Renal cortical epithelial cell (primary cell): Measurements from ENCODE around the gene GAS6. TPM values are rescaled to one million over a fixed set of nuclear protein-coding genes. Genes with fewer than 3 reads are reported as not detected.
A peak's percentile ranks its signal among the peaks of the same experiment; 100 is the strongest.
"Not testable (repeated sequence)": the region's sequence is repeated elsewhere in the genome, so short reads cannot be mapped to it uniquely, and the experiment has no call there.

Experiments used
- DNase-seq: peaks from one replicate; pipeline ENCODE4 v3.0.0-alpha.2; 2011; ENCODE audit warnings: low read depth
- total RNA-seq: library from RNA; depleted of rRNA; stranded (reverse); fragments of >200 nt; gene quantifications from 2 replicates; pipeline ENCODE4 v1.2.3, GENCODE V29; 2014

GAS6 gene
- total RNA-seq, 1 donor from 2014 or later, result 174 TPM

DNA sequence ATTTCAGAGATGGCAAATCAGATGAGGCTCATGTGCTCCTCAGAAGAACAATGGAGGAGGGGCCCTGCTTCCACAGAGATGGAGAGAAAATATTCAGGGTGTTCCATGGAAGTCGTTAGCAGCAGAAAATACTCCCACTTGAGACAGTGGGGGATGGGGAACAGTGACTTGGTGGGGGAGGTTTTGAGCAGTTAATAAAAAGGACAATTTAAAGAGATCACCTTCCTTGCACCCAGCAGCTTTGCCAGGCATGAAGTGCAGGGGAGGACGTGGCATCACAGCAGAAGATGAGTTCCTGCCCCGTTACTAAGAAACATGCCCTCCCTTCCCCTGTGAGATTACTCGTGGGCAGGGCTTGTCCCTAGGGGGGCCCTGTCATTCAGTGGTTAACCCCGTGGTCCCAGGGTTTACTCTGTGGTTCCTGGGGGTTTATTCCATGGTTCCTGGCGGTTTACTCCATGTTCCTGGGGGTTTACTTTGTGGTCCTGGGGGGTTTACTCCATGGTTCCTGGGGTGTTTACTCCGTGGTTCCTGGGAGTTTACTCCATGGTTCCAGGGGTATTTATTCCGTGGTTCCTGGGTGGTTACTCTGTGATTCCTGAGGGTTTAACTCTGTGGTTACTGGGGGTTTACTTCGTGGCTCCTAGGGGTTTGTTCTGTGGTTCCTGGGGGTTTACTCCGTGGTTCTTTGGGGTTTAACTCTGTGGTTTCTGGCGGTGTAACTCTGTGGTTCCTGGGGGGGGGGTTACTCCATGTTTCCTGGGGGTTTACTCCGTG is 55.6 kb downstream of the GAS6 start:
- DNase-seq, result no peak

DNA sequence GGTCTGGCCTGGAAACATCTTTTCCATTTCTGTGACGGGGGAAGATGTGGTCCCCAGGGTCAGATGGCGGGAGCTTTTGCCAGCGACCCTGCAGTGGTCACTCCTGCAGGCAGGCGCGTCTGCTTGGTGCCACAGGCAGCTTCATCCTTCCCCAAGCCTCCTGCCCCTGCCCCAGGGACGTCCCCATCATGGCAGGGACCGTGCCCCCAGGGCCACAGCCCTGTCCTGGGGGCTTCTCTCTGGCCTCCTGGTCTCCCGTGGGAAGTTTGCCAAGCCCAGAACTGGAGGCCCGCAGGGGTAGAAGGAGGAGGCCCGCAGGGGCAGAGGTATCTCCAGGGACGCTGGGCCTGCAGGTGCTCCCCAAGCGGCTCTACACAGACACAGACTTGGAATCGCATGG is 57.4 kb downstream of the GAS6 start:
- DNase-seq, result no peak

DNA sequence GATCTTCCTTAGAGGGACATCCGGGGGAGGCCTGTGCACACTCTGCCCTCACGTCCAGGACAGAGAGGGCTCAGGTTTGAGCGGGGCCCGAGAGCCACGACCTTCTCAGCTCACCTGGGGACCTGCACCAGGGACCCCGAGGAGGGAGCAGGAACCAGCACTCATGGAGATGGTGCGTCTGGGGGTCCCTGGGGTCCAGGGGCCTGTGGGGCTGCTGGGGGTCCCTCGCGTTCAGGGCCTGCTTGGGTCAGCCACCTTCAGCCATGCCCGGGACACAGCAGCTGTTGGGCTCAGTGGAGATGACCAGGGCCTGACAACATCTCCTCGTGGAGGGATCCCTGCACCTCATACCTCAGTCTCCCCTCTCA is 57.8 kb downstream of the GAS6 start:
- DNase-seq, result no peak

GRCh38 chr13:113805431-113806103 is 58.3 kb downstream of the GAS6 start:
- DNase-seq, result no peak

DNA sequence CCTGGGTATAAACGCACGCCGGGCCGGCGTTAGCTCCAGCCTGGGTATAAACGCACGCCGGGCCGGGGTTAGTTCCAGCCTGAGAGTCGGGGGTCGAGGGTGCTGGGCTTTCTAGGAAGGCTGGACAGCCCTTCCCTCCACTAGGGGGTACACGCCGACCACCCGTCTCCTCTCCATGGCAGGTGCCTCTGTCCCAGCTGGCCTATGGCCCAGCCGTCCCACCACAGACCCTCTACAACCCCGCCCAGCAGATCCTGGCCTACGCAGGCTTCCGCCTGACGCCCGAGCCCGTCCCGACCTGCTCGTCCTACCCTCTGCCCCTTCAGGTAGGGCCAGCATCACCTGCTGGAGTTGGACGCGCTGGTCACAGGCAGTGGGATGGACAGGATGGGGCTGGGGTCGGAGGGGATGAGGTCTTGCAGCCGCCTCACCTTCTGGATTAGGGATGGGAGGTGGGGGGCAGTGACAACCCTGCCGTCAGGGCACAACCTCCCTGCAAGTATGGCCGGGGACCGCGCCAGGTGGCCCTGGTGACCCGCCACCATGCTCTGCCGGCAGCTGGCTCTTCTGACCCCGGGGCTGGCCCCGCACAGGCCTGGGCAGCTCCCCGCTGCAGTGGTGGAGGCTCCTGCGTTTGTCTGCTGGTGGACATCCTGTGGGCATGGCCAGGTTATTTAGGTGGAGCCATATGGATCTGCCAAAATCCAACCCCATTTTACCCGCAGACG is 59.0 kb downstream of the GAS6 start:
- no peak for DNase-seq

DNA sequence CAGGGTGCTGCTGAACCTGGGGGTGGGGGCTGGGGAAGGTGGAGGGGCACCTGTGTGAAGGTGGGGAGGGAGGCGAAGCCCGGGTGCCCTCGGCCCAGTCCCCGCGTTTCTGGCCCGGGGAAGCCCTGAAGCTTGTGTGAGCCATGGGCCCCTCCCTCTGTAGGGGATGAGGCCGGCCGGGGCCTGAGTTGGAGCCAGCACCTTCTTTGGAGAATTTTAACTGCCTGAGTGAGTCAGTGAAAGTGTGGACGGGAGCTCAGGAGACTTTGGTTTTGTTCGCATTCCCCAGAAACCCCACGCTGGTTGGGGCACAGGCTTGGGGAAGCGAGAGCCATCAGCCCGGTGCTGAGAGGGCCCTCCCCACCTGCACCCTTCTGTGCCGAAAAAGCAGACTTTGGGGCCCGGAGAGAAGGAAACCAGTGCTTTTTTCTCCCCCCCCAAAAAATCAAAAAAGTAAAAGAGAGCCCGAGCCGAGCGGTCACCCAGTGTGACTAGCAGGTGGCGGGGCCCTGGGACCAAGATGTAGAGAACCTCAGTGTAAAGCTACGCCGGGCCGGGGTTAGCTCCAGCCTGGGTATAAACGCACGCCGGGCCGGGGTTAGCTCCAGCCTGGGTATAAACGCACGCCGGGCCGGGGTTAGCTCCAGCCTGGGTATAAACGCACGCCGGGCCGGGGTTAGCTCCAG is 59.7 kb downstream of the GAS6 start:
- DNase-seq, result no peak

- DNase-seq, result no peak
Observed at GRCh38 chr13:113803409-113804016, 60.4 kb downstream of the GAS6 start.

- no peak for DNase-seq
Observed at GRCh38 chr13:113802761-113803160, 61.1 kb downstream of the GAS6 start.

DNA sequence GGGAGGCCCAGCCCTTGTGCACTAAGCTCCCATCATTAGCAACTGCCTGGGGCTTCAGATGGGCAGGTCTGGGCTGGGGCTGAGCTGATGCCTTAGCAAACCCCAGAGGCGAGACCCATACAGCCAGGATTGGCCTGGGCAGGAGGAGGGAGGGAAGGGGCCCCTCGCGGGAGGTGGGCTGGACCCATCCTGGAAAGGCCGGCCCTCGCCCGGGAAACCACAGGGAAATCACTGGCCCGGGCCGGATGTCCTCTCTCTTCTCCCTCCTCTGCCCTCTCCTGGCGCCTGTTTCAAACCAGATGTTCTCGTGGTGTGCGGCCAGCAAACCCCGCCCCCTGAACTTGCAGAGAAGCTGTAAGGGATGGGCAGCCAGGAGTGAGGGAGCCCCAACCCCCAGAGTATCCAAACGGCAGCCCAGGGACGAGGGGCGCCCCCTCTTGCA is 61.8 kb downstream of the GAS6 start:
- DNase-seq, result peak; percentile 31

- DNase-seq, result no peak
Observed at GRCh38 chr13:113801289-113801961, 62.5 kb downstream of the GAS6 start.

- no peak for DNase-seq
Observed at GRCh38 chr13:113800576-113800926, 63.3 kb downstream of the GAS6 start.

GRCh38 chr13:113798200-113798811 is 65.6 kb downstream of the GAS6 start:
- no peak for DNase-seq

- no peak for DNase-seq
Observed at GRCh38 chr13:113796964-113797676, 66.8 kb downstream of the GAS6 start.

DNA sequence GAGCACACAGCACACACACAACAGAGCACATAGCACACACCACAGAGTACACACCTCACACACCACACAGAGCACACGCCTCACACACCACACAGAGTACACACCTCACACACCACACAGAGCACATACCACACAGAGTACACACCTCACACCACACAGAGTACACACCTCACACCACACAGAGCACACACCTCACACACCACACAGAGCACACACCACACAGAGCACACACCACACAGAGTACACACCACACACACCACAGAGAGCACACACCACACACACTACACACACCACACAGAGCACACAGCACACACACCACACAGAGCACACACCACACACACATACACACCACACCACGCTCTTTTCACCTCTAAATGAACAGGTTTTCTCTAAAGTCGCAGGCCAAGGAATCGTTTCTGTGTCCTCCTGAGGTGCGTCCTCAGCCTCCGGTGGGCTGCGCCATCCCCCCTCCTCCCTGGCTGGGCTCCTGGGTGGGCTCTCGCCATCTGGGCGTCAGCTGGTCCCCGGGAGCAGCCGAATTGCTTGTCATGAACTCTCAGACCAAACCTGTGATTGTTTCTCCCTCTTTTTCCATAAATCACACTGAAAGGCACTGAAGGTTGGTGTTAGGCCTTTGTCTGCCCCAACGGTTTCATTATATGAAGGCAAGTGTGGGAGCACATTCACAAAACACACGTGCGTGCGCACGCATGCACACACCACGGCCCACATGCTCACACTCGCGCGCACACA is 67.5 kb downstream of the GAS6 start:
- DNase-seq, result no peak

DNA sequence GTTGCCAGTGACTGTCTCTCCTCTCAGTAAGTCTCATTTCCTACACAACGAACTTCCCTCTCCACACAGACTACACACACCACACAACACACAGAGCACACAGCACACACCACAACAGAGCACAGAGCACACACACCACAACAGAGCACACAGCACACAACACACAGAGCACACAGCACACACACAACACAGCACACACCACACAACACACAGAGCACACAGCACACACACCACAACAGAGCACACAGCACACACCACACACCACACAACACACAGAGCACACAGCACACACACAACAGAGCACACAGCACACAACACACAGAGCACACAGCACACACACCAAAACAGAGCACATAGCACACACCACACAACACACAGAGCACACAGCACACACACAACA is 68.5 kb downstream of the GAS6 start:
- not testable (repeated sequence) for DNase-seq

- no peak for DNase-seq
Observed at GRCh38 chr13:113794764-113795173, 69.1 kb downstream of the GAS6 start.

- DNase-seq, result no peak
Observed at GRCh38 chr13:113794086-113794485, 69.8 kb downstream of the GAS6 start.

GRCh38 chr13:113793718-113794085 is 70.2 kb downstream of the GAS6 start:
- no peak for DNase-seq
